NCI-H446 (cell line): ENCODE results near the gene CIAO1.
A peak's percentile ranks its signal among the peaks of the same experiment; 100 is the strongest.
"Not testable (repeated sequence)": the region's sequence is repeated elsewhere in the genome, so short reads cannot be mapped to it uniquely, and the experiment has no call there.

Experiments used
- DNase-seq, 2 experiments: peaks; one replicate each; lab custom pipeline; 2025; lab: John Stamatoyannopoulos, UW

The CIAO1 gene

DNA sequence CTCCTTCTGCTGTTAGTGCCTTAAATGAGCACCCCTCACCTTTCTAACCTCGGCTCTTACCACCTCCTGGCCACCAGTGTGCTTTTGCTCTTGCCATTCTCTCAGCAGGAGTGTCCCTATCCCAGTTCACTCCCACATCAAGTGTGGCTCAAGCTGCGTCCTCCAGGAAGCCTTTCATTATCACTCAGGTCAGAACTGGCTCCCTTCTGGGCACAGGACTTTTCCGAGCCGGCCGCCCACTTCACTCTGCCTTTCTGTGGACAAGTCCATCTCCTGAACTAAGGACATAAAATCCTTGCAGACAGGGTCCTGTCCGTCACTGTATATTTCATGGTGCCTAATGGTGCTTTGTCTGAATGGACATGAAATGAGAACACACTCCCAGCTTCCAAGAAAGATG lies 15.8 kb upstream of the CIAO1 start:
- DNase-seq, result no peak

DNA sequence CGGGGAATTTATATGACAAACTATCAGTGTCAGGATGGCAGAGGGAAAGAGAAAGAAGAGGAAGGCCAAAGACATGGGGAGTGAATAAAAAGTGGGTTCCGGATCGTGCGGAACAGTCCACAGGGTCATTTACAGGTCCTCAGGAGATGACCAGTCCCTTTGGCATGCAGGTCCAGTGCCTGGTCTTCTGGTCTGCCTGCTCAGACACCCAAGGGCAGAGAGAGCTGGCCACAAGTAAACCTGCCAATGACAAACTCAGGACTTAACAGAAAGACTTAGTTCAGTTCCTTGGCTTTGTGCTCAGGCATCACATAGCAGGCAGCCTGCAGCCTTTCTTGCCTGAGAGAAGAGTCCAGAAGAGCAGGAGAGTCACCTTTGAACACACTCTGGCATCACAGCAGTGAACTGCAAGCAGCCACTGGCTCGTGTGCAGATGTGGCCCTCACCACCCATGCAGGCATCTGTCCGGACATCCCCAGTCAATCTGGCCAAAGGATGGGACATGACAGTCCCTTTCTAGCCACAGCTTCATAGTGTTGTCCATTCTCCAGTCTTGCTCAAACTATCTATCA lies 14.2 kb upstream of the CIAO1 start:
- DNase-seq, result no peak

DNA sequence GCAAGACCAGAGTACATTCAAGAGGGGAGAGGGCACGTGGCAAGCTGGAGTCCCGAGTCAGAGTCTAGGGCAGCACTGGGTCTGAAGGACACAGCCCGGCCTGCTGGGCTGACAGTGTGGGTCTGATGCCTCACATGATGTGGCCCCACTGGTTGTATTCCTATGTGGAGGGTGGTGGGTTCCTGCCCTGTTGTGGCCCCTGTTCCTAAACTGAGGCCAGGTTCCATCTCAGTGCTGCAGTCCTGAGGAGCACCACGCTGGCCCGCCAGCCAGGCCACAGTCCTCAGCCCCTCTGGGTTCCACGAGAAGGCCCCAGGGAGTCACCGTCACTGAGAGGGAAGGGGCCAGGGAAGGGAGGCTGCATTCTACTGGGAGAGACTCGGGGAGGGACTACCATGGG lies 13.5 kb upstream of the CIAO1 start:
- no peak for DNase-seq

DNA sequence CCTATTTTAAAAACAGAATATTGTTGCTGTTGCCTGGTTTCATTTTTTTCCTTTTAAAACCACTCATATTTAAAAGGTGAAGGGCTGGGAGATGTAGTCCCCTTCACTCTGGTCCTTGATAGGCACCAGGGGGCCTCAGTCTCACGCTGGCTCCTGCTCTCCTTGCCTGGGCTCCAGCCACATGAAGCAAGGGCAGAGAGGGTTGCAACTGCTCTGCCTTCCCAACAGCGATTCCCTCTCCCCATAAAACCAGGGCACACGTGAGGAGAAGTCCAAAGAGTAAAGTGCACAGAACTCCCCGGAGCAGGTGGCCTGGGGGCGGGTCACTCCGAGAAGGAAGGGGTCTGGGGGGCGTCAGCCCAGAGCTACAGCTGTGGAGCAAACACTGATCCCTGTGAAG lies 13.0 kb upstream of the CIAO1 start:
- DNase-seq, result no peak

DNA sequence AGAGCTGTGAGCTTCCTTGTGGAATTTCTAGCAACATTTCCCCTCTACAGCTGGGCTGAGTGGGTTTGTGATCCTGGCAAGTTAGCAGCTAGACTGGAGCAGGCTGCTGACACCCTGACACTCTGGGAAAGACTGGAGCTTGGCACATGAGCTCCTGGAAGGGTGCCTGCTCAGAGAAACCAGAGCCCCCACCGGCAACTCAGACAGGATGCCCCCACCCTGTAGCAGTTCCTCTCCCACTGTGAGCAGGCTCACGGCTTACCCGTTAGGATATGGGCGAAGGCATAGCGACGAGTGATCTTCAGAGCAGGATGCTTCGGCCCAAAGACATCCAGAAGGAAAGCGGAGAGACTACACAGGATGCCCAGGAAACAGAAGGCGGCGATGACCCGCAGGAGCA lies 11.5 kb upstream of the CIAO1 start:
- DNase-seq, result no peak

DNA sequence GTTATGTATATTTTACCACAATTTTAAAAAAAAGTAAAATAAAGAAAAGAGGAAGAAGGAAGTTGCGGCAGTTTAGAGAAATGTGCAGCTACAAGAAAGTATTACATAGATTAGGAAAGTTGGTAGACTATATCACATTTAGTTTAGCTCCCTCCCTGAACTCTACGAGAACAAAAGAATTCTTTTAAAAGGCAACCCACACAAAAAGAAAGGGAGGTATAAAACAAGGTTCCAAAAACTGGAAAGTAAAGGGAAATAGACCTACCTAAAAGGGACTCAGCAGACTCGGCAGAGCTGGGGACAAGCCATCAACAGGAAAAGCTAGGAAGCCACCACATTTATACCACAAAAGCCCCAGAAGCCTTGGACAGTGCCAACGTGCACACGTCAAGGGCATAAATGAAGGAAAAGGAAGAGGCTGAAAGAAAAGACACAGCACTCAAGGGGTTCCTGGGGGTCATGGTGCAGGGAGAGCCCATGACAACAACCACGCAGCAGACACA lies 9.4 kb upstream of the CIAO1 start:
- DNase-seq, result no peak

DNA sequence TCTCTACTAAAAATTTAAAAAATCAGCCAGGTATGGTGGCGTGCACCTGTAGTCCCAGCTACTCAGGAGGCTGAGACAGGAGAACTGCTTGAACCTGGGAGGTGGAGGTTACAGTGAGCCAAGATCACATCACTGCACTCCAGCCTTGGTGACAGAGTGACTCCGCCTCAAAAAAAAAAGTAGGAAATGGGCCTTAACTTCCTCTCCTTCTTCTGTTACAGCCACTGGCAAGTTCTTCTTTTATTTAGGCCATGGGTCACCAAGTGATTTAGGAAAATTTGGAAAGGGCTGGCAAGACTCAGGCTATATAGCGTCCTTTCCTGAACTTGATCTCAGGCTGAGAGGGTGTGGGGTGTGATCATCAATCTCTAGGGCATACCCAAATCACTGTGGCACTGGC lies 8.3 kb upstream of the CIAO1 start:
- not testable (repeated sequence) for DNase-seq

DNA sequence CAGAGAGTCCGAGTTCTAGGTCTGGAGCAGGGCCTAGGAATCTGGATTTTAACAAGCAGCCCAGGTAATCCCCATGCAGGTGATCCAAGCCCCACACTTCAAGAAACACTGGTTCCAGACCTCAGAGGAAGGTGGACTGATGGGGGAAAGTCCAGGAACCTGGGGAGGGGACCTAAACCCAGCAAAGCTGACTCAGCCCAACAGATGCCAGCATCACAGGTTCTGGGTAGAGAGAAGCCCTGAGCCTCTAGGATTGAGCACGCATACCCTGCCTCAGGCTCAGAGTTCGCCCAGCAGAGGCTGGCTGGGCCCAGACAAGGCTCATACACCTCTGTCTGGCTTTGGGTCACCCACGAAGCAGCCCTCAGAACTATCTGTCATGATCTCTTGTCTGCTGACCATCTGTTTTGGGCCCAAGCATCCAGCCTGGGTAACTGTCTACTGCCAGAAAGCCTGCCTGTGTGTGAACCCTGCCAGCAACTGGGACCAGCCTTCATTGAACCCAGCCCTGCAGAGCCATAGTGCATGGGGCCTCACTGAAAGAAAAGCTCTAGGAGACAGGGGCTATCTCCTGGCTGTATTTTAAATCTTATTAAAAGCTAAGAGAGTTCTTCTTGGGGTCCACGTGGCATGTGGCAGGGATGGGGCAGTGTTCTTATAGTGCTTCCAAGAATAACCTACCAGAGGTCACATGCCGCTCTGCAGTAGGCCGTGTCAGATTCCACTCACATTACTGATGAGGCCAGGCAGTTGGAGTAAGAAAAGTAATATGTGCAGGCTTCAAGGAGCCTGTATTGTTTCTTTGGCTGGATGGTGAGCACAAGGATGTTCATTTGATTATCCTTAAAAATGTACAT lies 7.6 kb upstream of the CIAO1 start:
- no peak for DNase-seq

DNA sequence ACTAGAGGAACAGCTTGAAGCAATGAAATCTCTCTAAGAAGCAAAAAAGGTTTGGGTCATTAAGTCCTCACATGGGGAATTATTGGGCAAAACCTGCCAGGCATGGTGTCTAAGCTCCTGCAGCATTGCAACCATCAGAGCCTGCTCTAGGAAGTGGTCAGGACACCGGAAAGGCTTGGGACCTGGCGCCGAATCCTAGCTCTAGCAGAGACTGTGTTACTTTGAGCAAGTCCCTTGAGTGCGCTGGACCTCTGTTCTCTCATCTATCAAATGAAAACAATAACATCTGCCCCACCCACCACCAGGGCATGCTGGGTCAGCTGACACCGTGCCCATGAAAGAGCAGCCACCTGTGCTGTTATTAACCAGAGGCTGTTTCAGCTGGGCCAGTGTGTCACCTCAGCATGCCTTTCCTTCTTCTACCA lies 6.5 kb upstream of the CIAO1 start:
- DNase-seq, result no peak

DNA sequence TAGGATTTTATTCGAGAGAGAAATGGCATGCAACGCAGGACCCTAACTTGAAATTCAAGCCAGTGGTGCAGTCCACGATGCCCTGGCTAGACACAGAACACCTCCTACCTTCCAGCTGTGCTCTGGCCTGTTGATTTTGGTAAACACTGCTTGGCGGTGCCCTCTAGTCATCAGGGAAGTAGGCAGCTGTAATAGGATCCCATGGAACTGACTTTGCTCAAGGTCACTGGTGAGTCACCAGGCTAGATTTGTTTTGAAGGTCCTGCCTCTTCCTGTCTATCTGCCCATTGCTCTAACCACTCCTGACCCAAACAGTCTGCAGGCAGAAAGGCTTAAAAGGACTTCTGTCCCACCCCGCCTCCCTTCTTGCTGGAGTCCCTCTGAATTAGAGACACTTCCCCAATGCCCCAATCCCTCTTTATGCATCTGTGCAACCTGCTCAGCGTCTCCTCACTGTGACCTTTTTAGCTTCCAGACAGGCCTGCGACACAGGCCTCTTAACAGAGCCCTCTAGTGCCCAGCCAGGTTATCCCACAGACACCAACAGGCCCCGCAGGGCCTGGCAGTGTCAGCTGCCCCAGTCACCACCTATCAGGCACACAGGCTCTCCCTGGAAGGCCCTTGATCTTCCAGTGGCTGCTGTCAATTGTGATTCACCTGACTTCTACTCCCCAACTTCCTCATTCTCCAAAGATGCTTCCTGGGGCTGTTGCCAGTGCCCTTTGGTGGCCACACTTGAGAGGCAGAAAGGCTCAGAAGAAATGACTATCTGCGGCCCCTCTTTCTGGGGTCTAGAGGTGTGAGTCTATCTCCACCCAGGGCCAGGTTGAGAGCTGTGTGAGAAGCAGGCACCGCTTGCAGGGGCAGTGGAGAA lies 5.4 kb upstream of the CIAO1 start:
- no peak for DNase-seq

DNA sequence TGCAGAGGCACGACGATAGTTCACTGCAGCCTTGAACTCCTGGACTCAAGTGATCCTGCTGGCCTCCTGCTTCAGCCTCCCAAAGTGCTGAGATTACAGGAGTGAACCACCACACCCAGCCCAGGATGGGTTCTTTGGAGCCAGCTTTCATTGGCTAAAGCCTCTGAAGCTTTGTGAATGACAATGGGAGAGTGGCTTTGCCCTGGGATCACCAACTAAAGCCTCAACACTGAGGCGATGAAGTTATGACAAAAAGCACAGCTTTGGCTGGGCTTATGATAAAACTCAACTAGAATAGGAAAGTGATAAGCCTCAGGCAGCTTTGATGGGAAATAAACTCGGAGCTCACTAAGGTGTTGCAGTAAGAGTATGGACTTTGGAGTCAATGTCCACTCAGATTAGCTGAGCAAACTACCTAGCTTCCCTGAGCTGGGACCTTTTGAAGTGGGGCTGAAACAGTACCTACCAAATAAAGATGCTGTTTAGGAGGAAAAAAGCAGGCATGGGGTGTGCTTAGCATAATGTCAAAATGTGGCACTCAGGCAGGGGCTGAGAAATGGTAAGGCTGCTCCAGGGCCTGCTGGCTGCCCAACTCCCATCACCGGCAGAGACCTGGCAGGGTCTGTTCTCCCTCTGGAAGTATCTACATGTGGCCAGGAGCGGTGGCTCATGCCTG lies 4.6 kb upstream of the CIAO1 start:
- no peak for DNase-seq

DNA sequence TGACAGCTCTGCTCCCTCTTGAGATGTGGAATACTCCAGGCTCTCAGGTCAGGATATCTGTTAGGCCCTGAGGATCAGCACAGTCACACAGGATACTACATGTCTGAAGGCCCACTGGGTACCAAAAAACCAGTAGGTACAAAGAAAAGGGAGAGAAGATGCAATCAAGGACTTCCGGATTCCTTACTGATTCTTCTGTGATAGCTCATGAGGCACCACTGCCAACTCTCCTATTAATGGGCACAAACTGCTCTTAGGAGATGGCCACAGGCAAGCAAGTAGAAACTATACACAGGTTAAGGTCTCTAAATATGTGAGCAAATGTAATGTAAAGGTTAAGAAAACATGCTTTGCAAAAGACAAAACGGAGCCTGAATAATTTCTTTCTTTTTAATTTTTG lies 3.7 kb upstream of the CIAO1 start:
- no peak for DNase-seq

DNA sequence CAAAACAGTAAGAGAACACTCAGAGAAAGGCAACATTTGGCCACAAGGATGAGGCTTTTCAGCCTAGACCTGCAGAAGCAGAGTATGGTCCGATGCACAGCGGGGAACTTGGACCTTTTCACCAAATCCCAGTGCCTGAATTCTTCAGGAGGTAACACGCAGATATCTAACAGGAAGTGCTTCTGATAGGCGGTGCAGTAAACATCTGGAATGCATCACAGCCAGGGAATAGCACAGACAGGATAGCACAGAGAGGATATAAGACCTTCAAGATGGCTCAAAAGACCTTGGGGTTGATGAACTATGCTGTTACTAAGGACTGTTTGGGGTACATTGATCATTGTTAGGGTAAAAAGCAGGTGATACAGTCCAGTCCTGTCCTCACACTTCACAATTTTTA lies 1.9 kb upstream of the CIAO1 start:
- DNase-seq, result no peak

DNA sequence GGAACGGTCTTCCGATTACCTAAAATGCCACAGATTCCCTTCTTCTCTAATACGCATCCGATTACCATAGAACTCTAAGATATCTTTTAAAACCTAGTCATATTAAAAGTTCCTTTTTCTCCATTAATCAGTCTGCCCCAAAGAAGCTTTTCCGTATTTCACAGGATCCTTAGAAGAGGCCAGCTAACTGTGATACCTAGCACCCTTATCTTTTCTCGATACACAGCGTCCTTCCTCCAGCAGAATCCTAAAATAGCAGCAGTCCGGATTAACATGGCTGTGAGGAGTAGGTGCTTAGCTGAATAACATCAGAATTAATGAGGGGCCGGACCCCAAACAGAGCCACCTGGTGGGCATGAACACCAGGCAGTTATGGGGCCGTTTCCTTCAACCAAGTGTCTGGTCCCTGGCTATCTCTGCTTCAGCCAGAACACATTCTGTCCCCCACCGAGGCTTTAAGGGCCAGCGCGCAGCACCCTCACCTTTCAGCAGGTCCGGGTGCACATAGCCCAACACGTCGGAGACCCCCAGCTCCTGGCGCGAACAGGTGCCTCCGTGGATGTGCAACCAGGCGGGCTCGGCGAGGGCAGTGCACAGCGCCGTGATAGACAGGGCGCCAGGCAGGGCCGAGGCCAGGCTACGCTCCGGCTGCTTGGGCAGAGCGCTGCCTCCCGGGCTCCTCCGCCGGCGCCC lies 1.2 kb upstream of the CIAO1 start:
- peak in 1 of 2 experiments; percentile 22 for DNase-seq

DNA sequence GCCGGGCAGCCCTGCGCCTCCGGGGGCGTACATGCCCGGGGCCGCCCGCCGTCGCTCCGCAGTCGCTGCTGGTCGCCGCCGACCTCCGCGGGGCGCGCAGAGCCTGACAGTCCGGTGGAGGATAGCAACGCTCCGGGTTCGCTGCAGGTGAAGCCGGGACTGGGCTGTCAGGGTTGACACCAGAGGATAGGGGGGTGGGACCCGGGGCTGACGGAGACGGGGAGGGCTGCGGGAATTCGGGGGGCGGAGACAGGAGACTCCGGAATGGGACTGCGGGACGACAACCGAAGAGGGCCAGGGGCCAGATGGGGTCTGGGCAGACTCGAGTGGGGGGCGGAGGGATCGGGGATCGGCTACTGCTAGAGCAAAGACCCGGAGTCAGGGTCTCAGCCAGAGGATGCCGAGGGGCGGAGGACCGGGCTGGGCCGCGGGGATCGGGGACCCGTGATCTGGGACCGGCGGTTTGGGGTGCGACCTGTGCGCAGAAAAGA lies 631 bp upstream of the CIAO1 start:
- DNase-seq, result no peak

DNA sequence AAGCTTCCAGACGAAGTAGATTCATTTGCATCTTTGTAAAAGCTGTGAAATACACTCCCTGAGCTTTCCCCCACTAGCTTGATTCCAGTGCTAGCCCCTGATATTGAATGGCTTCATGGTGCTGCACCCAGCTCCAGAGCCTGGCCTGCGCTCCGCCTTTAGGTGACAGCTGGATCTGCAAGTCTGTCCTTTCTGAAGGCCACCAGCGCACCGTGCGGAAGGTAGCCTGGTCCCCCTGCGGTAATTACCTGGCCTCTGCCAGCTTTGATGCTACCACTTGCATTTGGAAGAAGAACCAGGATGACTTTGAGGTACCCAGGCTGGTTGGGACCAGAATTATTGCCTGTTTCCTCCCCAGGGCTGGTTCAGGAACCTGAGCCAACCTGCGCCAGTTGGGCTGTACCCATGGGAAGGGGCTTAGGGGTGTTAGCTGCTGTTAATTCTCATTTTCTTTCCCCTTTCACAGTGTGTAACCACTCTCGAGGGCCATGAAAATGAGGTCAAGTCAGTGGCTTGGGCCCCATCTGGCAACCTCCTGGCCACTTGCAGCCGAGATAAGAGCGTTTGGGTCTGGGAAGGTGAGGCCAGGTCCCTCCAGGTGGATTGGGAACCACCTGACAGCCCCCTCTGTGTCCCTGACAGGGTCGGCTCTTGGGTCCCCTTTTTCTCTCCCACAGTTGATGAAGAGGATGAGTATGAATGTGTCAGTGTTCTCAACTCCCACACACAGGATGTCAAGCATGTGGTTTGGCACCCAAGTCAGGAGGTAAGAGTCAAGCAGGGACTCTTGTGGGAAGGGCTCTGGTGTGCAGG lies 1.3 kb downstream of the CIAO1 start:
- DNase-seq, result peak in 1 of 2 experiments; percentile 39

DNA sequence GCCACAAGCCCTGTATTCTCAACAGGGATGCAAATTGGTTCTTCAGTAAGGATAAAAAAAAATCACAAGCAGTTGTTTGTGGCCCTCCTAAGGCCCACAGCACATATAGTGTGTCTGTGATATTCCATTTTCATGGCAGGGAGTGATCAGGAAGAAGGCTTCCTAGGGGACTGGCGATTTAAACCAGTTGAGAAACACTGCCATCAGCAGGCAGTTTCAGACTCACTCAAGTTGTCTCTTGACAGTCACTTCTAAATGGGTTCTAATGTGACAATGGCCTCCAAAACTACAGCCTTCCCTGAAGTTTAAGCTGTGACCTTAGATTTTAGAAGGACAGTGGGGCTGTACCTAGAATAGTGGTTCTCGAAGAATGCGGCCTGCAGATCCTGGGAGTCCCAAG lies 6.0 kb downstream of the CIAO1 start:
- no peak for DNase-seq

DNA sequence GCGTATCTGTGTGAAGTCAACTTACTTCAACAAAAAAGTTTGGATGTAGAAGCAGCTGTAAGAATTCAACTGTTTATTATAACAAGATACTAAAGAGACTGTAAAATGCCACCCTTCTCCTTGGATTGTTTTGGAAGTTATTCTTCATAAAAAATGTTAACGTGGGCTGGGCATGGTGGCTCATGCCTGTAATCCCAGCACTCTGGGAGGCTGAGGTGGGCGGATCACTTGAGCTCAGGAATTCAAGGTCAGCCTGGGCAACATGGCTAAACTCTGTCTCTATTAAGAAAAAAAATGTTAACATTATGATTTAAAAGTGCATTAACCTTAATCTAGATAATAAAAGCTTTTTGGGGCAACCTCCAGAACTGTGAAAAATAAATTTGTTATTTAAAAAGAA lies 7.7 kb downstream of the CIAO1 start:
- no peak for DNase-seq

DNA sequence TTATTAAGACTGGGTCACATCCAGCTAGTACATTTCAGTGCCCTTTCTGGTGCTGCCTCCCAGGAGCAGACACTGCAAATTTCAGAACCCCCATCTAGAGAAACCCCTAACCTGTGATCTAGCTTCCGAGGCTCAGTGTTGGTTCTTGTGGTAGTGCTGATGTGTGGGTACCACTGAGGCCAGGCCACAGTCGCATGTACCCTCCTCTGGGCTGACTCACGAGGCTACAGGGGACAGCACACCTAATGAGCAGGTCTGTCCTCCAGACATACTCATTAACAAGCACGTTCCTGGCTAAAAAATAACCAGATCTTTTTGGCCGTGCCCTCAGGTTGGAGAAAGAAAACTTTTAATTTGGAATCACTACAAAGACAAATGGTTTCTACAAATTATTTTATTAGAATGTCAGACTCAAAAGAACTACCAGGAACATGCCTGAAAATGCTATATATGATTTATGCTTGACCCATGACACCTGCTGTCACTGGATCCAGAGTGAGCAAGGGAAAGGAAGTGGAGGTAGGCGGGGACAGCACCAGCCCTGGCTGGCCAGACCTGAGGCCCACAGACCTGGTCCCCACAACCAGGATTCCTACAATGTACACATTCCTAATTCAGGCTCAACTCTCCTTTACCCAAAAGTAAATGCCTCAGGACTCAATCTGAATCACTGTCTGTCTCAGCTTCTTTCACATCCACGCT lies 8.5 kb downstream of the CIAO1 start:
- no peak for DNase-seq
